Epithelial cell of proximal tubule (primary cell): ENCODE measurements around the gene EIF3L. TPM values are rescaled to one million over a fixed set of nuclear protein-coding genes. Genes with fewer than 3 reads are reported as not detected.

Experiments
- DNase-seq: peaks from one replicate; pipeline ENCODE4 v3.0.0-alpha.2; 2011; ENCODE audit warnings: low read depth
- H3K4me3 ChIP-seq: 2 replicates; pipeline ENCODE4 v1.5.1; 2011; ENCODE audit warnings: low read depth, mild to moderate bottlenecking, low read length
- total RNA-seq: library from RNA; depleted of rRNA; stranded (reverse); fragments of >200 nt; gene quantifications from 2 replicates; pipeline ENCODE4 v1.2.3, GENCODE V29; 2015
- TF ChIP-seq, protein P1 (sequence below): conservative IDR thresholded peaks from 2 replicates; pipeline ENCODE4 v1.5.1; 2012; ENCODE audit warnings: low read depth, mild to moderate bottlenecking, low read length

The EIF3L gene
- total RNA-seq, 1 donor from 2014 or later = 333 TPM

DNA sequence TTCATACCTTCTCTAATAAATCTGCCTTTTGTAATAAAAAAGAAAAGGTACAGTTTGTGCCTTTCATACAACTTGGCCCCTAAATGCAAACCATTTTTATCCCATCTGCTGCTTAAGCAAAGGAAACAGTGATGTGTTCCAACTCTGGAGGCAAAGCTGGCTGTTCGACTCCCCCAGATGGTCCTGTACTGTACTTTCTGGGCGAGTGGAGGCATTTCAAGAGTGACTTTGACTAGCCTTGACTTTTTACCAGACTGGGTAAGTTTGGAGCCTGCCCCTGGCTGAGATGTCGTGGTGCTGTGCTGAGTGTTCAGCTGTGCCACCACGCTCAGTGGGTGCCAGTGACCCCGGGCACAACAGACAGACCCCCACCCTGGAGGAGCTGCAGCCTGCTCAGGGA lies 67.1 kb downstream of the EIF3L start:
- H3K4me3 ChIP-seq = no peak overlapping the region
- TF ChIP-seq, protein P1, sequence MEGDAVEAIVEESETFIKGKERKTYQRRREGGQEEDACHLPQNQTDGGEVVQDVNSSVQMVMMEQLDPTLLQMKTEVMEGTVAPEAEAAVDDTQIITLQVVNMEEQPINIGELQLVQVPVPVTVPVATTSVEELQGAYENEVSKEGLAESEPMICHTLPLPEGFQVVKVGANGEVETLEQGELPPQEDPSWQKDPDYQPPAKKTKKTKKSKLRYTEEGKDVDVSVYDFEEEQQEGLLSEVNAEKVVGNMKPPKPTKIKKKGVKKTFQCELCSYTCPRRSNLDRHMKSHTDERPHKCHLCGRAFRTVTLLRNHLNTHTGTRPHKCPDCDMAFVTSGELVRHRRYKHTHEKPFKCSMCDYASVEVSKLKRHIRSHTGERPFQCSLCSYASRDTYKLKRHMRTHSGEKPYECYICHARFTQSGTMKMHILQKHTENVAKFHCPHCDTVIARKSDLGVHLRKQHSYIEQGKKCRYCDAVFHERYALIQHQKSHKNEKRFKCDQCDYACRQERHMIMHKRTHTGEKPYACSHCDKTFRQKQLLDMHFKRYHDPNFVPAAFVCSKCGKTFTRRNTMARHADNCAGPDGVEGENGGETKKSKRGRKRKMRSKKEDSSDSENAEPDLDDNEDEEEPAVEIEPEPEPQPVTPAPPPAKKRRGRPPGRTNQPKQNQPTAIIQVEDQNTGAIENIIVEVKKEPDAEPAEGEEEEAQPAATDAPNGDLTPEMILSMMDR = no peak
- no peak for DNase-seq

DNA sequence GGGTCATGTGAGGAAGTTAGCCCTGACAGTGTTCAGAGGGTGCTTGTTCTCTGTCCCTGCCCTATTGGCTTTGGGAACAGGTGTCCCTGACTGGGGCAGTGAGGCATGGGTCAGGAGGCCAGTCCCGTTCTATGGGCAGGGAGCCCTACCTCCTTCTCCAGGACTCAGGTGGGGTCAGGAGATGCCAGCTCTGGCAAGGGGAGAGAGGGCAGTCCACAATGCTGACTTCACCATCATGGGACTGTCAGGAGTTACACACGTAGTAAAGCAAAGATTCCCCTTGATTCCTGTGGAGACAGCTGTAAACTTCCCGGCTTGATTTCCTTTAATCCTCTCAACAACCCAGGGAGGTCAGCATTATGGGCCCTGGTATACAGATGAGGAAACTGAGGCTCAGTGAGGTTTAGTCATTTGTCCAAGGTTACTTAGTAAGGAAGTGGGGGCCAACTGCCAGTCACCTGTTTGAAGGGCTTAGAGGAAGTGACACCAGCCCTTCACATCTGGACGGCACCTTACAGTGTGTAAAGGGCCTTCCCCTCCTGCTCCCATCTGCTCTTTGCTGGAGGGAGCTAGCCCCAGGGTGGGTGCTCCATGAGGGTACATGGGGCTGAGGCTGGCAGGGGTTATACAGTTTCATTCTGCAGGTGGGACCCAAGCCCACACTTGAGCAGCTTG lies 68.8 kb downstream of the EIF3L start:
- no peak for DNase-seq
- TF ChIP-seq, protein P1 = no peak
- no peak overlapping the region for H3K4me3 ChIP-seq

DNA sequence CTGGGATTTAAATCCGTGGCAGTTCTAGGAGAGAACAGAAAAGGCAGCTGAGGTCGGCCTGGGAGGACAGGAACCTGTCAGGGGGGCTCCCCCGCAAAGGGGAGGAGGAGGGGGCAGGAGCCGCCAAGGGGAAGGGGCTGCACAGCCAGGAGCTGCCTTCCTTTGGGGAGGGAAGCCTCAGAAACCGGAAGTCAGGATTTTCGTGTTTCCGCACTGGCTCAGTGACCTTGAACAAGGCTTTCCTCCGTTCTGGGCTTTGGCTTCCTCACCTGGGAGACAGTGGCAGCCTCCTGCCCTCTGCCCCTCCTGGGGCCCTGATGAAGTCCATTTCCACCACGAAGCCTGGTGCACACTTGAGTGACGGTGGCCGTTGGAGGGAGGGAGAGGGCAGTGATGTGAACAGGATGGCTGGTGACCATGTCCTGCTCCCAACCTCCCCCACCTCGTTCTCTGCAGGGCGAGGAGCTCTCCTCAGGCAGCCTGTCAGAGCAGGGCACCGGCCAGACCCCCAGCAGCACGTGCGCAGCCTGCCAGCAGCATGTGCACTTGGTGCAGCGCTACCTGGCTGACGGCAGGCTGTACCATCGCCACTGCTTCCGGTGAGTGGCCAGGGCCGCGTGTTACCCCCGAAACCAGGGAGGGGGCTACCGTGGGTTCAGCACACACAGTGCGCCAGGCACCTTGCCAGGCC lies 69.5 kb downstream of the EIF3L start:
- no peak for DNase-seq
- TF ChIP-seq, protein P1 = no peak
- H3K4me3 ChIP-seq = no peak overlapping the region

DNA sequence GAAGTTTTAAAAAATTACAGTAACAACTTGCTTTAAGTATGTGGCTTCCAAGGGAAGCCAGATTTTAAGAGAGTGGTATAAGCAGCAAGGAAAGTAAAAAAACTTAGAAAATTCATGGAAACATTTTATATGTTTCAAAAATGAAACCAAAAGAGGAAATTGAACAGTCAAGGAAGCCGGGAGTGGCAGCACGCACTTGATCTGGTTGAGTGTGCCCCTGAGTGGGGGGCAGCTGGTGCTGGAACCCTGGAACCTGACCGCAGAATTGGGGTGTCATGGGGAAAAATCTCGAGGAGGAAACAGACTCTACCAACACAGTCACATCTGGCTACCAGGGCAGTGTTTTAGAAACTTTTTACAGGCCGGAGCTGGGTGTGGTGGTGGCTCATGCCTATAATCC lies 70.9 kb downstream of the EIF3L start:
- TF ChIP-seq, protein P1 = no peak
- no peak for DNase-seq
- no peak overlapping the region for H3K4me3 ChIP-seq

DNA sequence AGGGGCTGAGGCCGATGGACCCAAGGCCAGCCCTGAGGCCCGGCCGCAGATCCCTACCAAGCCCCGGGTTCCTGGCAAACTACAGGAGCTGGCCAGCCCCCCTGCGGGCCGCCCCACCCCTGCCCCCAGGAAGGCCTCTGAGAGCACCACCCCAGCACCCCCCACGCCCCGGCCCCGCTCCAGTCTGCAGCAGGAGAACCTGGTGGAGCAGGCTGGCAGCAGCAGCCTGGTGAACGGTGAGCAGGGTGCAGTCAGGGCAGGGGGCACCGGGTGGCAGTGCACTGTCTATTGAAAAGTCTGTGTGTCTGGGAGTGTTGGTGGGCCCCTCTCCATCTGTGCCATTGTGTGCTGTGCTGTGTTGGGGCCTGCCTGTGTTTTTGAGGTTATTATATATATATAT lies 73.0 kb downstream of the EIF3L start:
- H3K4me3 ChIP-seq = no peak overlapping the region

DNA sequence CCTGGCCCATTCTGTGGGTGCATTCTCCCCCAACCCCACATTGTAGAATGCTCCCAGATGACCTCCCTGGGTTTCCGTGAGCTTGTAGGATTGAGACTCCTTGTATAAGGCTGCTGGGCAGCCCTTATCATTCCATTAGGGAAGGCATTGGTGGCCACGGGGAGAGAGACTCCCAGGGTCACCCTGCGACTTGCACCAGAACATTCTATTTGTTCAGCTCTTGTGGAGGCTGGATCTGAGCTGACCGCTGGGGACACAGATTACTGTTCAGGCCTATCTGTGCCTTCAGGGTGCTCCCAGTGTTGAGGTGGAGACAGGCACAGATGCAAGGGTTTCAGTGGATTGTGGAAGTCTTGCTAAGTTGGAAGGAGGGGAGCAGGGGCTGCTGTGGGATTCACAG lies 74.7 kb downstream of the EIF3L start:
- no peak overlapping the region for H3K4me3 ChIP-seq
- DNase-seq = no peak
- TF ChIP-seq, protein P1 = no peak

More for the DNA sequence above, 73.0 kb downstream of the EIF3L start:
- TF ChIP-seq, protein P1 = no peak
- no peak for DNase-seq
